HAP-1 (cell line): Measurements from ENCODE around the gene TJP3.

Source experiments
- DNase-seq, 2 experiments: peaks; one replicate each; pipeline ENCODE4 v3.0.0-alpha.2; 2016 to 2020; ENCODE audit warnings: low spot score in 2 of 2
- H3K27me3 ChIP-seq: fragments of 250-450 bp; sonication (Bioruptor Pico); 2 replicates; pipeline ENCODE4 v1.5.1; 2020; ENCODE audit warnings: low read depth, mild to moderate bottlenecking, moderate library complexity
- H3K36me3 ChIP-seq: fragments of 250-450 bp; sonication (Bioruptor Pico); replicated peaks from 2 replicates; pipeline ENCODE4 v1.5.1; 2020; ENCODE audit warnings: mild to moderate bottlenecking
- H3K4me1 ChIP-seq: fragments of 250-450 bp; sonication (Bioruptor Pico); 2 replicates; pipeline ENCODE4 v1.5.1; 2020; ENCODE audit warnings: mild to moderate bottlenecking
- H3K4me3 ChIP-seq: fragments of 250-450 bp; sonication (Bioruptor Pico); 2 replicates; pipeline ENCODE4 v1.5.1; 2020; ENCODE audit warnings: mild to moderate bottlenecking, moderate library complexity
- H3K9me3 ChIP-seq: fragments of 250-450 bp; sonication (Bioruptor Pico); 2 replicates; pipeline ENCODE4 v1.5.1; 2020; ENCODE audit warnings: mild to moderate bottlenecking, moderate library complexity
- in situ Hi-C: fragments of 300-500 bp; cut with MboI; formaldehyde crosslinking; loops from 3 replicates; pipeline ENCODE4 v1.14.3; 2020; ENCODE audit warnings: low sequenced_read_pairs, inconsistent platforms, mixed read lengths

Gene TJP3

GRCh38 chr19:3679138-3679537 lies 29.0 kb upstream of the TJP3 start:
- no peak overlapping the region for H3K4me3 ChIP-seq
- H3K36me3 ChIP-seq, result no peaks in the 10 kb centered on the region
- no peak for DNase-seq
- no peaks in the 10 kb centered on the region for H3K27me3 ChIP-seq
- H3K4me1 ChIP-seq, result no peaks in the 10 kb centered on the region
- H3K9me3 ChIP-seq, result no peaks in the 10 kb centered on the region
- in situ Hi-C loops, result no loop called here

GRCh38 chr19:3679581-3679980 lies 28.6 kb upstream of the TJP3 start:
- Histone ChIP-seq H3K27me3 (no peaks in the 10 kb centered on the region), H3K36me3 (no peaks in the 10 kb centered on the region), H3K4me1 (no peaks in the 10 kb centered on the region), H3K9me3 (no peaks in the 10 kb centered on the region), H3K4me3 (no peak overlapping the region)
- no peak for DNase-seq
- in situ Hi-C loops, result no loop called here

- H3K4me1 ChIP-seq, result no peaks in the 10 kb centered on the region
- no peak for DNase-seq
- in situ Hi-C loops, result no loop called here
- H3K36me3 ChIP-seq, result no peaks in the 10 kb centered on the region
- H3K27me3 ChIP-seq, result no peaks in the 10 kb centered on the region
- H3K4me3 ChIP-seq, result no peak overlapping the region
- no peaks in the 10 kb centered on the region for H3K9me3 ChIP-seq
Observed at GRCh38 chr19:3680939-3681338, 27.2 kb upstream of the TJP3 start.

GRCh38 chr19:3682286-3682685 lies 25.9 kb upstream of the TJP3 start:
- no peaks in the 10 kb centered on the region for H3K4me1 ChIP-seq
- in situ Hi-C loops, result no loop called here

GRCh38 chr19:3682741-3683404 lies 25.3 kb upstream of the TJP3 start:
- H3K36me3 ChIP-seq, result no peaks in the 10 kb centered on the region
- DNase-seq, result no peak
- in situ Hi-C loops, result no loop called here
- H3K4me1 ChIP-seq, result no peaks in the 10 kb centered on the region
- no peak overlapping the region for H3K4me3 ChIP-seq
- no peaks in the 10 kb centered on the region for H3K9me3 ChIP-seq
- no peaks in the 10 kb centered on the region for H3K27me3 ChIP-seq

More at GRCh38 chr19:3682286-3682685, 25.9 kb upstream of the TJP3 start:
- no peaks in the 10 kb centered on the region for H3K36me3 ChIP-seq
- H3K9me3 ChIP-seq, result no peaks in the 10 kb centered on the region
- DNase-seq, result no peak
- H3K27me3 ChIP-seq, result no peaks in the 10 kb centered on the region
- H3K4me3 ChIP-seq, result no peak overlapping the region

GRCh38 chr19:3683405-3684053 lies 24.7 kb upstream of the TJP3 start:
- in situ Hi-C loops, result no loop called here
- Histone ChIP-seq H3K9me3 (no peaks in the 10 kb centered on the region), H3K4me1 (no peaks in the 10 kb centered on the region), H3K4me3 (no peak overlapping the region), H3K27me3 (no peaks in the 10 kb centered on the region), H3K36me3 (no peaks in the 10 kb centered on the region)
- DNase-seq, result no peak

GRCh38 chr19:3684054-3684816 lies 23.9 kb upstream of the TJP3 start:
- DNase-seq, result no peak
- Histone ChIP-seq H3K36me3 (no peaks in the 10 kb centered on the region), H3K4me3 (no peak overlapping the region), H3K9me3 (no peaks in the 10 kb centered on the region), H3K4me1 (no peaks in the 10 kb centered on the region), H3K27me3 (no peaks in the 10 kb centered on the region)
- in situ Hi-C loops, result no loop called here

- Histone ChIP-seq H3K9me3 (no peaks in the 10 kb centered on the region), H3K4me1 (no peaks in the 10 kb centered on the region), H3K27me3 (no peaks in the 10 kb centered on the region), H3K4me3 (no peak overlapping the region), H3K36me3 (no peaks in the 10 kb centered on the region)
- DNase-seq, result no peak
- in situ Hi-C loops, result no loop called here
Observed at GRCh38 chr19:3684817-3685410, 23.3 kb upstream of the TJP3 start.

GRCh38 chr19:3687393-3687773 lies 20.8 kb upstream of the TJP3 start:
- H3K4me1 ChIP-seq, result no peaks in the 10 kb centered on the region
- H3K36me3 ChIP-seq, result no peaks in the 10 kb centered on the region
- no peak for DNase-seq
- in situ Hi-C loops, result no loop called here
- H3K4me3 ChIP-seq, result no peak overlapping the region
- no peaks in the 10 kb centered on the region for H3K9me3 ChIP-seq
- H3K27me3 ChIP-seq, result no peaks in the 10 kb centered on the region

- no peaks in the 10 kb centered on the region for H3K27me3 ChIP-seq
- no peak overlapping the region for H3K4me3 ChIP-seq
- DNase-seq, result no peak
- H3K36me3 ChIP-seq, result no peaks in the 10 kb centered on the region
- in situ Hi-C loops, result no loop called here
- no peaks in the 10 kb centered on the region for H3K9me3 ChIP-seq
- no peaks in the 10 kb centered on the region for H3K4me1 ChIP-seq
Observed at GRCh38 chr19:3687774-3688706, 20.1 kb upstream of the TJP3 start.

- Histone ChIP-seq H3K4me1 (no peaks in the 10 kb centered on the region), H3K9me3 (no peaks in the 10 kb centered on the region), H3K27me3 (no peaks in the 10 kb centered on the region), H3K36me3 (no peaks in the 10 kb centered on the region), H3K4me3 (no peak overlapping the region)
- in situ Hi-C loops, result no loop called here
- no peak for DNase-seq
Observed at GRCh38 chr19:3690551-3691371, 17.4 kb upstream of the TJP3 start.

- H3K27me3 ChIP-seq, result no peaks in the 10 kb centered on the region
- H3K36me3 ChIP-seq, result no peaks in the 10 kb centered on the region
- DNase-seq, result no peak
- H3K4me3 ChIP-seq, result no peak overlapping the region
- in situ Hi-C loops, result no loop called here
- no peaks in the 10 kb centered on the region for H3K9me3 ChIP-seq
- no peaks in the 10 kb centered on the region for H3K4me1 ChIP-seq
Observed at GRCh38 chr19:3691372-3691716, 16.8 kb upstream of the TJP3 start.

- DNase-seq, result no peak
- in situ Hi-C loops, result no loop called here
- Histone ChIP-seq H3K9me3 (no peaks in the 10 kb centered on the region), H3K27me3 (no peaks in the 10 kb centered on the region), H3K4me3 (no peak overlapping the region), H3K36me3 (no peaks in the 10 kb centered on the region), H3K4me1 (no peaks in the 10 kb centered on the region)
Observed at GRCh38 chr19:3691726-3692125, 16.5 kb upstream of the TJP3 start.
